HEK293 (cell line): ENCODE data around the gene EXD2.

Experiments used
- CTCF ChIA-PET: fragments of 350-600 bp; formaldehyde crosslinking; extraction: SDS; loops from one replicate; lab custom pipeline; 2021; ENCODE audit warnings: antibody characterized with exemption; lab: Yijun Ruan, JAX
- POLR2A ChIA-PET: fragments of 300-600 bp; formaldehyde crosslinking; extraction: SDS; loops from one replicate; lab custom pipeline; 2020; ENCODE audit warnings: antibody characterized with exemption, inconsistent platforms; lab: Yijun Ruan, JAX
- H3K27ac ChIP-seq: fragments of 200-500 bp; sonication (Bioruptor generic); 2 replicates; pipeline ENCODE4 v1.5.1; 2014; ENCODE audit warnings: low read depth, low read length, control low read depth, inconsistent platforms; ENCODE audit errors: extremely low read depth
- H3K36me3 ChIP-seq, 2 experiments: fragments of 200-500 bp in 1 of 2; sonication (Bioruptor generic) in 1 of 2; 1 replicate in 1 of 2; 2 replicates in 1 of 2; pipeline ENCODE4 v1.5.1; 2014 to 2017; ENCODE audit warnings: inconsistent platforms in 2 of 2, low read length in 2 of 2; ENCODE audit not compliant: control insufficient read depth in 2 of 2, insufficient read depth in 1 of 2
- H3K4me1 ChIP-seq: fragments of 200-500 bp; sonication (Bioruptor generic); 2 replicates; pipeline ENCODE4 v1.5.1; 2014; ENCODE audit warnings: mild to moderate bottlenecking, low read length, inconsistent platforms; ENCODE audit not compliant: control insufficient read depth, insufficient read depth
- H3K4me3 ChIP-seq: 2 replicates; pipeline ENCODE4 v1.5.1; 2011; ENCODE audit warnings: low read depth, mild to moderate bottlenecking, control low read depth, low read length, moderate library complexity
- H3K9me3 ChIP-seq: fragments of 200-500 bp; sonication (Bioruptor generic); 2 replicates; pipeline ENCODE4 v1.5.1; 2014; ENCODE audit warnings: low read depth, low read length, inconsistent platforms; ENCODE audit not compliant: control insufficient read depth, insufficient read depth
- HOXD13 ChIP-seq: sonication (generic); formaldehyde crosslinking; IDR thresholded peaks from 2 replicates; pipeline ENCODE4 v1.8.0; 2022; ENCODE audit warnings: missing genetic modification reagents, borderline replicate concordance
- KLF10 ChIP-seq: fragments of 450-650 bp; IDR thresholded peaks from 2 replicates; pipeline ENCODE4 v1.5.1; 2018; ENCODE audit warnings: missing biosample characterization, mild to moderate bottlenecking, missing genetic modification characterization
- MEIS1 ChIP-seq: sonication (generic); formaldehyde crosslinking; IDR thresholded peaks from 2 replicates; pipeline ENCODE4 v1.8.1; 2022; ENCODE audit warnings: missing genetic modification reagents, mild to moderate bottlenecking, borderline replicate concordance
- PRDM6 ChIP-seq: fragments of 450-650 bp; formaldehyde crosslinking; IDR thresholded peaks from 2 replicates; pipeline ENCODE4 v1.5.1; 2017; ENCODE audit warnings: missing biosample characterization, missing genetic modification characterization
- SETDB1 ChIP-seq: IDR thresholded peaks from one replicate; pipeline ENCODE4 v1.6.1; 2017; ENCODE audit warnings: mild to moderate bottlenecking, low read length, moderate library complexity, mixed read lengths; ENCODE audit not compliant: insufficient read length
- ZBTB17 ChIP-seq: fragments of 450-650 bp; formaldehyde crosslinking; IDR thresholded peaks from 2 replicates; pipeline ENCODE4 v1.5.1; 2016; ENCODE audit warnings: missing biosample characterization, missing genetic modification characterization
- ZFP41 ChIP-seq: fragments of 450-650 bp; formaldehyde crosslinking; IDR thresholded peaks from 2 replicates; pipeline ENCODE4 v1.5.1; 2016; ENCODE audit warnings: missing biosample characterization, missing genetic modification characterization, borderline replicate concordance
- ZIC2 ChIP-seq: fragments of 450-650 bp; formaldehyde crosslinking; IDR thresholded peaks from 2 replicates; pipeline ENCODE4 v1.5.1; 2016; ENCODE audit warnings: missing biosample characterization, missing genetic modification characterization
- ZNF184 ChIP-seq: fragments of 450-650 bp; IDR thresholded peaks from 2 replicates; pipeline ENCODE4 v1.5.1; 2018; ENCODE audit warnings: missing biosample characterization, mild to moderate bottlenecking, missing genetic modification characterization
- ZNF19 ChIP-seq: fragments of 450-650 bp; formaldehyde crosslinking; IDR thresholded peaks from 2 replicates; pipeline ENCODE4; 2016; ENCODE audit warnings: missing biosample characterization, missing genetic modification characterization, low read depth
- ZNF23 ChIP-seq: fragments of 450-650 bp; formaldehyde crosslinking; IDR thresholded peaks from 2 replicates; pipeline ENCODE4 v1.5.1; 2016; ENCODE audit warnings: missing biosample characterization, missing genetic modification characterization, borderline replicate concordance
- ZNF248 ChIP-seq: fragments of 450-650 bp; formaldehyde crosslinking; IDR thresholded peaks from 2 replicates; pipeline ENCODE4 v1.5.1; 2017; ENCODE audit warnings: missing biosample characterization, missing genetic modification characterization
- ZNF266 ChIP-seq: fragments of 450-650 bp; formaldehyde crosslinking; IDR thresholded peaks from 2 replicates; pipeline ENCODE4 v1.5.1; 2016; ENCODE audit warnings: missing biosample characterization, missing genetic modification characterization, low read depth
- ZNF335 ChIP-seq: fragments of 450-650 bp; formaldehyde crosslinking; conservative IDR thresholded peaks from 2 replicates; pipeline ENCODE4 v1.5.1; 2016; ENCODE audit warnings: missing biosample characterization, missing genetic modification characterization
- ZNF366 ChIP-seq: fragments of 450-650 bp; formaldehyde crosslinking; conservative IDR thresholded peaks from 2 replicates; pipeline ENCODE4 v1.5.1; 2016; ENCODE audit warnings: missing biosample characterization, missing genetic modification characterization
- ZNF404 ChIP-seq: fragments of 450-650 bp; formaldehyde crosslinking; IDR thresholded peaks from 2 replicates; pipeline ENCODE4 v1.5.1; 2017; ENCODE audit warnings: missing biosample characterization, missing genetic modification characterization
- ZNF549 ChIP-seq: fragments of 450-650 bp; IDR thresholded peaks from 2 replicates; pipeline ENCODE4 v1.5.1; 2018; ENCODE audit warnings: missing biosample characterization, missing genetic modification characterization, mild to moderate bottlenecking, inconsistent platforms, moderate library complexity
- ZNF585B ChIP-seq: fragments of 450-650 bp; formaldehyde crosslinking; IDR thresholded peaks from 2 replicates; pipeline ENCODE4 v1.5.1; 2016; ENCODE audit warnings: missing biosample characterization, missing genetic modification characterization
- ZNF610 ChIP-seq: fragments of 450-650 bp; formaldehyde crosslinking; IDR thresholded peaks from 2 replicates; pipeline ENCODE4 v1.5.1; 2016; ENCODE audit warnings: missing biosample characterization, missing genetic modification characterization, borderline replicate concordance
- ZNF664 ChIP-seq: fragments of 450-650 bp; formaldehyde crosslinking; IDR thresholded peaks from 2 replicates; pipeline ENCODE4 v1.5.1; 2016; ENCODE audit warnings: missing biosample characterization, missing genetic modification characterization
- ZNF704 ChIP-seq: fragments of 450-650 bp; formaldehyde crosslinking; IDR thresholded peaks from 2 replicates; pipeline ENCODE4 v1.5.1; 2016; ENCODE audit warnings: missing biosample characterization, missing genetic modification characterization
- ZNF747 ChIP-seq: fragments of 450-650 bp; formaldehyde crosslinking; IDR thresholded peaks from 2 replicates; pipeline ENCODE4 v1.5.1; 2016; ENCODE audit warnings: missing biosample characterization, missing genetic modification characterization
- ZNF785 ChIP-seq: fragments of 450-650 bp; formaldehyde crosslinking; IDR thresholded peaks from 2 replicates; pipeline ENCODE4 v1.5.1; 2016; ENCODE audit warnings: missing biosample characterization, missing genetic modification characterization
- ZNF830 ChIP-seq: fragments of 450-650 bp; IDR thresholded peaks from 2 replicates; pipeline ENCODE4 v1.5.0; 2018; ENCODE audit warnings: missing biosample characterization, missing genetic modification characterization, low read depth, mild to moderate bottlenecking, moderate library complexity
- TF ChIP-seq, protein P1 (sequence below): fragments of 450-650 bp; formaldehyde crosslinking; IDR thresholded peaks from 2 replicates; pipeline ENCODE4 v1.5.1; 2016; ENCODE audit warnings: missing biosample characterization, missing genetic modification characterization

The EXD2 gene

GRCh38 chr14:69266572-69267345 is 75.5 kb downstream of the EXD2 start:
- CTCF ChIA-PET = interaction anchor here (1.1 kb wide), 1 partner anchor 18 kb away, joined by 4 read pairs; no protein-coding TSS in a partner anchor
- Histone ChIP-seq H3K27ac (no peak overlapping the region), H3K36me3 (peaks cover 5 to 6% of the 10 kb centered on the region in 2 experiments; a peak in 2 of 3 replicates), H3K4me1 (peaks cover 5% of the 10 kb centered on the region; the same call in 1 of the 2 replicates), H3K9me3 (no peaks in the 10 kb centered on the region), H3K4me3 (no peak overlapping the region)
- TF ChIP-seq ZIC2 = peak; percentile 79
- no peak for TF ChIP-seq ZNF830 (tag by site-specific recombination)
- POLR2A ChIA-PET = no interaction called here

GRCh38 chr14:69267492-69267891 is 76.2 kb downstream of the EXD2 start:
- no peak overlapping the region for H3K27ac ChIP-seq
- H3K4me1 ChIP-seq = peaks cover 5% of the 10 kb centered on the region; the same call in 1 of the 2 replicates
- TF ChIP-seq ZNF23 (no peak), ZNF549 (tag by site-specific recombination) (no peak), ZNF184 (tag by site-specific recombination) (no peak), KLF10 (no peak), ZNF585B (no peak), ZNF664 (tag by site-specific recombination) (no peak), ZNF266 (tag by site-specific recombination) (no peak), ZNF335 (no peak), SETDB1 (no peak)
- TF ChIP-seq, protein P1, sequence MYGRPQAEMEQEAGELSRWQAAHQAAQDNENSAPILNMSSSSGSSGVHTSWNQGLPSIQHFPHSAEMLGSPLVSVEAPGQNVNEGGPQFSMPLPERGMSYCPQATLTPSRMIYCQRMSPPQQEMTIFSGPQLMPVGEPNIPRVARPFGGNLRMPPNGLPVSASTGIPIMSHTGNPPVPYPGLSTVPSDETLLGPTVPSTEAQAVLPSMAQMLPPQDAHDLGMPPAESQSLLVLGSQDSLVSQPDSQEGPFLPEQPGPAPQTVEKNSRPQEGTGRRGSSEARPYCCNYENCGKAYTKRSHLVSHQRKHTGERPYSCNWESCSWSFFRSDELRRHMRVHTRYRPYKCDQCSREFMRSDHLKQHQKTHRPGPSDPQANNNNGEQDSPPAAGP = no peak
- H3K9me3 ChIP-seq = no peaks in the 10 kb centered on the region
- POLR2A ChIA-PET = no interaction called here
- no peak overlapping the region for H3K4me3 ChIP-seq
- peaks cover 5 to 6% of the 10 kb centered on the region in 2 experiments; a peak in 2 of 3 replicates for H3K36me3 ChIP-seq
- CTCF ChIA-PET = interaction anchor here (1.1 kb wide), 1 partner anchor 18 kb away, joined by 4 read pairs; no protein-coding TSS in a partner anchor

GRCh38 chr14:69268223-69268622 is 76.9 kb downstream of the EXD2 start:
- POLR2A ChIA-PET = no interaction called here
- TF ChIP-seq ZNF610 (tag by site-specific recombination) (no peak), ZNF664 (tag by site-specific recombination) (peak; percentile 81)
- TF ChIP-seq, all 188 proteins: peak for 1
- Histone ChIP-seq H3K9me3 (no peaks in the 10 kb centered on the region), H3K27ac (no peak overlapping the region), H3K36me3 (peaks cover 5 to 6% of the 10 kb centered on the region in 2 experiments; a peak in 2 of 3 replicates), H3K4me3 (no peak overlapping the region), H3K4me1 (peaks cover 3% of the 10 kb centered on the region; the same call in 1 of the 2 replicates)
- CTCF ChIA-PET = interaction anchor here (0.6 kb wide), 1 partner anchor 31 kb away, joined by 3 read pairs; no protein-coding TSS in a partner anchor

- Histone ChIP-seq H3K4me3 (no peak overlapping the region), H3K27ac (no peak overlapping the region), H3K9me3 (no peaks in the 10 kb centered on the region), H3K4me1 (no peaks in the 10 kb centered on the region), H3K36me3 (peaks cover 5 to 6% of the 10 kb centered on the region in 2 experiments; a peak in 2 of 3 replicates)
- ChIA-PET CTCF (no interaction called here), POLR2A (no interaction called here)
- TF ChIP-seq ZBTB17 (tag by site-specific recombination) (no peak), ZNF19 (tag by site-specific recombination) (no peak), ZFP41 (tag by site-specific recombination) (no peak), ZNF704 (tag by site-specific recombination) (no peak), ZNF830 (tag by site-specific recombination) (no peak), HOXD13 (CRISPR knock-in tag) (no peak), ZNF747 (tag by site-specific recombination) (no peak), ZNF366 (tag by site-specific recombination) (no peak), ZNF404 (tag by site-specific recombination) (no peak), ZNF248 (tag by site-specific recombination) (no peak), PRDM6 (tag by site-specific recombination) (no peak), ZNF785 (no peak), MEIS1 (CRISPR knock-in tag) (no peak)
These were observed 77.5 kb downstream of the EXD2 start for GRCh38 chr14:69268763-69269162.
